T-cell (primary cell): Measurements from ENCODE around the gene CCDC38. TPM values are rescaled to one million over a fixed set of nuclear protein-coding genes. Genes with fewer than 3 reads are reported as not detected.

ENCODE experiments used
- ATAC-seq, 4 experiments: fragments of 200-7000 bp in 3 of 4; fragments of 150-1000 bp in 1 of 4; cut with Tn5 transposase; replicated peaks in 1 of 4; 1 replicate in 3 of 4; 2 replicates in 1 of 4; pipeline ENCODE4 v1.10.0; 2021; ENCODE audit warnings: moderate library complexity in 3 of 4, mild to moderate bottlenecking in 2 of 4, moderate number of reproducible peaks in 1 of 4
- CTCF ChIA-PET, 2 donors: fragments of 300-600 bp; sonication (Branson Sonifier 250); formaldehyde crosslinking; loops; one replicate each; lab custom pipeline; 2022; ENCODE audit warnings: antibody characterized with exemption in 2 of 2; lab: Charles Lee
- POLR2A ChIA-PET, 2 donors: fragments of 300-600 bp; sonication (Branson Sonifier 250); formaldehyde crosslinking; loops; one replicate each; lab custom pipeline; 2022; ENCODE audit warnings: antibody characterized with exemption in 2 of 2; lab: Charles Lee
- DNase-seq, 35 experiments: peaks; one replicate each; pipeline versions ENCODE4 v3.0.0 to v3.0.0-alpha.2; 2013 to 2023
- H3K27ac ChIP-seq: one replicate; pipeline ENCODE4 v1.5.1; 2013; ENCODE audit warnings: low read length
- H3K27me3 ChIP-seq, 2 experiments: replicated peaks in 1 of 2; 1 replicate in 1 of 2; 2 replicates in 1 of 2; pipeline versions ENCODE4 v1.6.1 to v1.7.0; 2013; ENCODE audit warnings: low read length in 1 of 2, mixed read lengths in 1 of 2; ENCODE audit not compliant: control insufficient read depth in 2 of 2, insufficient read depth in 2 of 2; ENCODE audit errors: extremely low read depth in 1 of 2
- H3K36me3 ChIP-seq, 2 donors: 1 replicate in 1 of 2; 2 replicates in 1 of 2; pipeline versions ENCODE4 v1.6.1 to v1.7.0; 2013; ENCODE audit warnings: low read length in 1 of 2; ENCODE audit not compliant: control insufficient read depth in 2 of 2, insufficient read depth in 1 of 2; ENCODE audit errors: extremely low read depth in 1 of 2
- H3K4me1 ChIP-seq, 2 experiments: 1 replicate in 1 of 2; 2 replicates in 1 of 2; pipeline versions ENCODE4 v1.6.1 to v1.7.0; 2013; ENCODE audit warnings: low read length in 2 of 2, mixed read lengths in 1 of 2; ENCODE audit not compliant: insufficient read depth in 2 of 2, control insufficient read depth in 1 of 2; ENCODE audit errors: extremely low read depth in 1 of 2
- H3K4me3 ChIP-seq, 2 donors: 1 replicate in 1 of 2; 2 replicates in 1 of 2; pipeline versions ENCODE4 v1.5.1 to v1.7.0; 2013; ENCODE audit warnings: mild to moderate bottlenecking in 2 of 2, low read length in 1 of 2, moderate library complexity in 1 of 2; ENCODE audit not compliant: control insufficient read depth in 1 of 2; ENCODE audit errors: extremely low read depth in 1 of 2
- H3K9me3 ChIP-seq: 2 replicates; pipeline ENCODE4 v1.7.0; 2013
- H3K27ac Mint-ChIP-seq, 2 donors: one replicate each; pipeline ENCODE4 v1.8.0; 2020 to 2021; ENCODE audit warnings: mild to moderate bottlenecking in 2 of 2, mixed read lengths in 2 of 2
- H3K27me3 Mint-ChIP-seq, 2 donors: one replicate each; pipeline ENCODE4 v1.8.0; 2021 to 2022; ENCODE audit warnings: mixed read lengths in 2 of 2
- H3K36me3 Mint-ChIP-seq: one replicate; pipeline ENCODE4 v1.8.0; 2021; ENCODE audit warnings: mixed read lengths
- H3K4me1 Mint-ChIP-seq, 3 donors: one replicate each; pipeline ENCODE4 v1.8.0; 2020 to 2022; ENCODE audit warnings: mixed read lengths in 3 of 3, mild to moderate bottlenecking in 1 of 3
- H3K4me3 Mint-ChIP-seq, 3 donors: one replicate each; pipeline ENCODE4 v1.8.0; 2020 to 2022; ENCODE audit warnings: mild to moderate bottlenecking in 3 of 3, mixed read lengths in 3 of 3, moderate library complexity in 3 of 3
- H3K9me3 Mint-ChIP-seq, 3 donors: one replicate each; pipeline ENCODE4 v1.8.0; 2020 to 2022; ENCODE audit warnings: mixed read lengths in 3 of 3
- WGBS: methylation state at CpG from one replicate; pipeline ENCODE4 v1.1.5; 2013; ENCODE audit warnings: missing lambda C conversion rate; ENCODE audit not compliant: insufficient coverage; 5-methylcytosine and 5-hydroxymethylcytosine counted together
- total RNA-seq, 35 experiments: library from RNA in 6 of 35; stranded (reverse) in 6 of 35; fragments of 120-200 nt in 1 of 35; gene quantifications; one replicate each; pipeline versions ENCODE4 v1.2.1 to v1.2.4 and lab custom pipeline; 2013 to 2026

The CCDC38 gene
- total RNA-seq, 5 donors from 2014 or later (not counting 1 experiment from before 2014, with no cell fraction given), result 0.14 to 1.4 (median 0.49) TPM; not detected in 2

DNA sequence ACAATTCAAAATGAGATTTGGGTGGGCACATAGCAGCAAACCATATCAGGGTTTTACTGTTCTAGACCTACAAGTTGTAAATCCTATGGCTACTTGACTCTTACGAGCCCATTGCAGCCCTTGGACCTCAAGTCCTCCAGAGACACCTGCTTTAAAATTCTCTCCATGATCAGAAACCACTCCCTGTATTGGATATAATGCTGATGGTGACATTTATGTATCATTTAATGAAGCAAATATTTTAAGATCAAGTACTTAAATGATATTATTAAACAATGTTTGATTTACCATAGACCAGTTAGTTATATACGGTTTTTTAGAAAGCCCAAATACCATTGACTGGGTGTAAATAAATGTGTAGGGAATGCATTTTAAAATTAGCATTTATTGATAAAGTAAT is 24.9 kb upstream of the CCDC38 start:
- no peaks in the 10 kb centered on the region for H3K9me3 Mint-ChIP-seq
- ATAC-seq (no peak), DNase-seq (no peak)
- WGBS, result 100% methylated on average over 1 of the region's 2 CpGs
- no peak overlapping the region for H3K27ac Mint-ChIP-seq
- H3K36me3 Mint-ChIP-seq, result peaks cover 8% of the 10 kb centered on the region
- H3K4me3 Mint-ChIP-seq, result no peak overlapping the region
- no peak overlapping the region for H3K4me3 ChIP-seq
- CTCF ChIA-PET, result no interaction called here
- no peaks in the 10 kb centered on the region for H3K27me3 ChIP-seq
- H3K36me3 ChIP-seq, result no peaks in the 10 kb centered on the region
- no peaks in the 10 kb centered on the region for H3K27me3 Mint-ChIP-seq
- no peaks in the 10 kb centered on the region for H3K4me1 Mint-ChIP-seq
- H3K9me3 ChIP-seq, result no peaks in the 10 kb centered on the region
- POLR2A ChIA-PET, result no interaction called here
- H3K4me1 ChIP-seq, result no peaks in the 10 kb centered on the region
- H3K27ac ChIP-seq, result no peak overlapping the region

DNA sequence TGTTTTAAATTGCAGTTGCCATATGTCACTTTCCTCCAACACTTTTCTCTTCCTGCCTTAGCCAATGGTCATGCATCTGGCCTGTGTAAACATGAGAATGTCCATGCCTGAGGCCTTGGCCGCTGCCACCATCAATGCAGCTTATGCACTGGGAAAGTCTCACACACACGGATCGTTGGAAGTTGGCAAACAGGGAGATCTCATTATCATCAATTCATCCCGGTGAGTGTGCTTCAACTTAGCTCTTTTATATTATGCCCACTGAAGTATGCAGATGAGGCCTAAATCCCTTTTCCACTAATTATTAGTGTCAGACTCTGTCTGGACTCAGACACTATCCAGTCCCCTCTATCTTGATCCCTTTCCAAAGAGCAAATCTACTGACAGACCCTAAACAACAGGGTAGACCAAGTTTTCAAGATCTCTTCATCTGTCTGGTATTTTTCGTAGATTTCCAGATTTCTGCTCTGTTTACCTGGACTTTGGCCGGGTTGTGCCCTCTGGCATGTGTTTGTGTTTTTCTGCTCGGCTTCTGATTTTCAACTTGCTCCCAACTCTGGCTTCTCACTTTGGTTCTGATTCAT is 24.0 kb upstream of the CCDC38 start:
- Histone ChIP-seq H3K9me3 (no peaks in the 10 kb centered on the region), H3K27ac (no peak overlapping the region), H3K4me1 (no peaks in the 10 kb centered on the region), H3K36me3 (no peaks in the 10 kb centered on the region), H3K4me3 (no peak overlapping the region), H3K27me3 (no peaks in the 10 kb centered on the region)
- 100% methylated on average over 4 of the region's 7 CpGs for WGBS
- Mint-ChIP-seq H3K27me3 (no peaks in the 10 kb centered on the region), H3K4me3 (no peak overlapping the region), H3K27ac (no peak overlapping the region), H3K36me3 (peaks cover 8% of the 10 kb centered on the region), H3K9me3 (no peaks in the 10 kb centered on the region), H3K4me1 (no peaks in the 10 kb centered on the region)
- DNase-seq (no peak), ATAC-seq (no peak)
- ChIA-PET POLR2A (no interaction called here), CTCF (interaction anchor here in 1 of 2 donors (0.5 kb wide), 1 partner anchor 7 kb away, joined by 4 read pairs; no protein-coding TSS in a partner anchor)

DNA sequence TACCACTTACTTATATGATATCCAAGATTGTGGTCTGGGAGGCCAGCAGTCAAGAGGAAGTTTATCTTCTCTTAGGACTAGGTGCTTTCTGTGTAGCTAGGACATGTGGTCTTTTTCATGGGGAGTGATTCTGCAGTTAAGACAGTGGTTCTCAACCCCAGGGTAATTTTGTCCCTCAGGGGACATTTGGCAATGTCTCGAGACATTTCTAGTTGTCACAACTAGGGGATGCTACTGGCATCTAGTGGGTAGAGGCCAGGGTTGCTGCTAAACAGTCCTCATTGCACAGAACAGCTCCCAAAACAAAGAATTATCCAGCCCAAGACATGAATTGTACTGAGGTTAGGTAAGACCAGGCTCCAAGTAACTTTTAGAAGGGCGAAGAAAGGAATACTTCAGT is 20.7 kb upstream of the CCDC38 start:
- ChIA-PET CTCF (no interaction called here), POLR2A (no interaction called here)
- no peaks in the 10 kb centered on the region for H3K9me3 Mint-ChIP-seq
- no peak overlapping the region for H3K4me3 Mint-ChIP-seq
- WGBS, result no CpG with 5 or more reads among the region's 2 CpGs
- H3K36me3 Mint-ChIP-seq, result peaks cover 8% of the 10 kb centered on the region
- ATAC-seq, result no peak
- Histone ChIP-seq H3K9me3 (no peaks in the 10 kb centered on the region), H3K36me3 (no peaks in the 10 kb centered on the region), H3K4me1 (no peaks in the 10 kb centered on the region), H3K4me3 (no peak overlapping the region), H3K27ac (no peak overlapping the region), H3K27me3 (no peaks in the 10 kb centered on the region)
- no peaks in the 10 kb centered on the region for H3K4me1 Mint-ChIP-seq
- no peaks in the 10 kb centered on the region for H3K27me3 Mint-ChIP-seq
- no peak for DNase-seq
- no peak overlapping the region for H3K27ac Mint-ChIP-seq

DNA sequence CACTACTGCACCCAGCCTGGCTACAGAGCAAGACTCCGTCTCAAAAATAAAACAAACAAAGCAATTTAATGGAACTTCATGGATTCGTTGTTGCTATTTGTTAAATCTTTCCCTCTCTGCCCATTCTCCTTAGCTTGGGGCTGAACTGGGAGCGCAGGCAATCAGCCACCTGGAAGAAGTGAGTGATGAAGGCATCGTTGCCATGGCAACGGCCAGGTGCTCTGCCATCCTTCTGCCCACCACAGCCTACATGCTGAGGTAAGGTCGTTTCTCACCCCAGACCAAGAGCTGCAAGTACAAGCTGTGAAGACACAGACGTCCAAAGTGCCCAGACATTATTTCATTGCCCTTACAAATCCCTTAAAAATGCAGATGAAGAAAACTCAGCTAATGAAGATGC is 19.8 kb upstream of the CCDC38 start:
- Mint-ChIP-seq H3K9me3 (no peaks in the 10 kb centered on the region), H3K27me3 (no peaks in the 10 kb centered on the region), H3K27ac (no peak overlapping the region), H3K4me3 (no peak overlapping the region), H3K36me3 (peaks cover 8% of the 10 kb centered on the region), H3K4me1 (no peaks in the 10 kb centered on the region)
- POLR2A ChIA-PET, result no interaction called here
- Histone ChIP-seq H3K27me3 (no peaks in the 10 kb centered on the region), H3K4me3 (no peak overlapping the region), H3K36me3 (no peaks in the 10 kb centered on the region), H3K9me3 (no peaks in the 10 kb centered on the region), H3K4me1 (no peaks in the 10 kb centered on the region), H3K27ac (no peak overlapping the region)
- CTCF ChIA-PET, result interaction anchor here in 1 of 2 donors (0.9 kb wide), 1 partner anchor 21 kb away, joined by 3 read pairs; no protein-coding TSS in a partner anchor
- no peak for DNase-seq
- 48% methylated on average over 3 of the region's 7 CpGs for WGBS
- ATAC-seq, result no peak

DNA sequence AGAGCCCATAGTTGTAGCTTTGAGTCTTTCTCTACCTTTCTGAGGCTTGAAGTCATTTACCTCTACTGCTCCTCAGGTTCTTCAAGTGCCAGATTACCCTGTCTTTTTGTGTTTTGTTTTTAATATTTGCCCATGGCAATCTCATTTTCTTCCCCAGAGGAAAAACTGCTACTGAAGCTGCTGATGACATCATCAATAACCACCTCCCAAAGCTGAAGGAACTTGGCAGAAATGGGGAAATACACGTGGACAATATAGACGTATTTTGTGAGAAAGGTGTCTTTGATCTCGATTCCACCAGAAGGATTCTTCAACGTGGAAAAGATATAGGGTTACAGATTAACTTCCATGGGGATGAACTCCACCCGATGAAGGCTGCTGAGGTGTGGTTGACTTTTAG is 17.8 kb upstream of the CCDC38 start:
- Mint-ChIP-seq H3K27me3 (no peaks in the 10 kb centered on the region), H3K4me3 (no peak overlapping the region), H3K36me3 (no peaks in the 10 kb centered on the region), H3K27ac (no peak overlapping the region), H3K4me1 (no peaks in the 10 kb centered on the region), H3K9me3 (no peaks in the 10 kb centered on the region)
- ATAC-seq, result no peak
- Histone ChIP-seq H3K4me1 (no peaks in the 10 kb centered on the region), H3K36me3 (no peaks in the 10 kb centered on the region), H3K9me3 (no peaks in the 10 kb centered on the region), H3K27me3 (no peaks in the 10 kb centered on the region), H3K27ac (no peak overlapping the region), H3K4me3 (no peak overlapping the region)
- CTCF ChIA-PET, result interaction anchor here in 1 of 2 donors (0.6 kb wide), 1 partner anchor 50 kb away, joined by 4 read pairs; no protein-coding TSS in a partner anchor
- POLR2A ChIA-PET, result no interaction called here
- 60% methylated on average over 2 of the region's 5 CpGs for WGBS
- DNase-seq, result no peak

DNA sequence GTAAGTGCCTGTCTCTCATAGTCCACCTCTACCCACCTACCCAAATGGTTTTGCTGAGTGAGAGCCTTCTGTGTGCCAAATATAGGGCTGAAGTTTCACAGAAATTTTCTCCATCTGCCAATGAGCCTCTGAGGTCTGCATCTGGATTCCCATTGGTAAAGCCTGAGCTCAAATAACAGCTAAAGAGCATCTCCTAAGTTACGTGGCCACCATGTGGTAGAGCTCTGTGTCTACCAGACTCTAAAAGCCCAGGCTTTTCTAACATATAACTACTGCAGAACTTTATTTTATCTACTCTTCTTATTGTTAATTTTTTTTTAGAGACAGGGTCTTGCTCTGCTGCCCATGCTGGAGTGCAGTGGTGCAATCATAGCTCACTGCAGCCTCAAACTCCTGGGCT is 16.7 kb upstream of the CCDC38 start:
- no CpG with 5 or more reads among the region's 1 CpG for WGBS
- H3K27ac Mint-ChIP-seq, result no peak overlapping the region
- H3K4me1 ChIP-seq, result no peaks in the 10 kb centered on the region
- no peaks in the 10 kb centered on the region for H3K27me3 Mint-ChIP-seq
- H3K4me3 Mint-ChIP-seq, result no peak overlapping the region
- H3K4me1 Mint-ChIP-seq, result no peaks in the 10 kb centered on the region
- no peaks in the 10 kb centered on the region for H3K27me3 ChIP-seq
- CTCF ChIA-PET, result interaction anchor here (0.6 to 1.7 kb wide), 5 partner anchors 23 to 108 kb away, joined by 3 to 10 read pairs (median 4); no protein-coding TSS in a partner anchor
- no peak for ATAC-seq
- DNase-seq, result no peak
- no peak overlapping the region for H3K27ac ChIP-seq
- no peaks in the 10 kb centered on the region for H3K36me3 ChIP-seq
- H3K9me3 ChIP-seq, result no peaks in the 10 kb centered on the region
- no peaks in the 10 kb centered on the region for H3K36me3 Mint-ChIP-seq
- H3K4me3 ChIP-seq, result no peak overlapping the region
- H3K9me3 Mint-ChIP-seq, result no peaks in the 10 kb centered on the region
- POLR2A ChIA-PET, result no interaction called here
